Activated B cell treated with CpG ODN at 0.5 μM for 24 hours (primary cell): ENCODE data around the gene DIP2C. TPM values are rescaled to one million over a fixed set of nuclear protein-coding genes. Genes with fewer than 3 reads are reported as not detected.
"Not testable (repeated sequence)": the region's sequence is repeated elsewhere in the genome, so short reads cannot be mapped to it uniquely, and the experiment has no call there.

Experiments
- ATAC-seq: fragments of 200-7000 bp; cut with Tn5 transposase; one replicate; pipeline ENCODE4 v1.10.0; 2021; ENCODE audit warnings: low read depth, mild to moderate bottlenecking, moderate library complexity
- CTCF ChIA-PET: fragments of 350-600 bp; sonication (Branson Sonifier 250); formaldehyde crosslinking; loops from one replicate; lab custom pipeline; 2021; ENCODE audit warnings: antibody characterized with exemption; lab: Charles Lee
- POLR2A ChIA-PET: fragments of 350-600 bp; sonication (Branson Sonifier 250); formaldehyde crosslinking; loops from one replicate; lab custom pipeline; 2021; ENCODE audit warnings: antibody characterized with exemption; lab: Charles Lee
- DNase-seq: peaks from one replicate; pipeline ENCODE4 v3.0.0; 2022
- H3K27ac Mint-ChIP-seq: one replicate; pipeline ENCODE4 v1.8.0; 2020; ENCODE audit warnings: mixed read lengths
- H3K27me3 Mint-ChIP-seq: one replicate; pipeline ENCODE4 v1.8.0; 2021; ENCODE audit warnings: mixed read lengths
- H3K36me3 Mint-ChIP-seq: one replicate; pipeline ENCODE4 v1.8.0; 2021; ENCODE audit warnings: low read depth, mixed read lengths
- H3K4me1 Mint-ChIP-seq: one replicate; pipeline ENCODE4 v1.8.0; 2021; ENCODE audit warnings: mixed read lengths
- H3K4me3 Mint-ChIP-seq: one replicate; pipeline ENCODE4 v1.8.0; 2020; ENCODE audit warnings: mild to moderate bottlenecking, mixed read lengths
- H3K9me3 Mint-ChIP-seq: one replicate; pipeline ENCODE4 v1.8.0; 2020; ENCODE audit warnings: mixed read lengths
- intact Hi-C: fragments of 100-400 bp; cut with micrococcal nuclease; formaldehyde crosslinking; loops from one replicate; pipeline ENCODE4 v1.15.1; 2024
- total RNA-seq: library from RNA; stranded (reverse); gene quantifications from 2 replicates; pipeline ENCODE4 v1.2.3, GENCODE V29; 2022
- TF ChIP-seq, protein P1 (sequence below): fragments of 200-600 bp; IDR thresholded peaks from one replicate; pipeline ENCODE4 v1.8.0; 2022; ENCODE audit warnings: antibody characterized with exemption, mild to moderate bottlenecking

The DIP2C gene
- total RNA-seq, 1 donor from 2014 or later: 0.49 TPM

DNA sequence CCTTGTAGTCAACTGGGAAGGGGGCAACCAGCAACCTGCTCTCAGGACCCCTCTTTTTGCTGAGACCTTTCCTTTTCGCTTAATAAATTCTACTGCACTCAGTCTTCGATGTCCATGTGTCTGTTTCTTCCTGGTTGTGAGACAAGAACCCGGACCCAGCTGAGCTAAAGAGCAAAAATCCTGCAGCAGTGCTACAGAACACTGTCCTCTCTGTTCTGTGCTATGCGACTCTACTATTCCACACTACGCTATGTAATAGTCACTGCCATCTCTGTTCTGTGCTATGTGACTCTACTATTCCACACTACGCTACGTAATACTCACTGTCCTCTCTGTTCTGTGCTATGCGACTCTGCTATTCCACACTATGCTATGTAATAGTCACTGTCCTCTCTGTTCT, 34.3 kb downstream of the DIP2C start:
- Mint-ChIP-seq H3K4me3 (no peak overlapping the region), H3K36me3 (no peaks in the 10 kb centered on the region), H3K9me3 (no peaks in the 10 kb centered on the region), H3K27me3 (peaks cover 4% of the 10 kb centered on the region), H3K27ac (no peak overlapping the region), H3K4me1 (no peaks in the 10 kb centered on the region)
- ChIA-PET POLR2A (no interaction called here), CTCF (no interaction called here)
- no peak for ATAC-seq
- no peak for DNase-seq
- intact Hi-C loops: no loop called here
- TF ChIP-seq, protein P1, sequence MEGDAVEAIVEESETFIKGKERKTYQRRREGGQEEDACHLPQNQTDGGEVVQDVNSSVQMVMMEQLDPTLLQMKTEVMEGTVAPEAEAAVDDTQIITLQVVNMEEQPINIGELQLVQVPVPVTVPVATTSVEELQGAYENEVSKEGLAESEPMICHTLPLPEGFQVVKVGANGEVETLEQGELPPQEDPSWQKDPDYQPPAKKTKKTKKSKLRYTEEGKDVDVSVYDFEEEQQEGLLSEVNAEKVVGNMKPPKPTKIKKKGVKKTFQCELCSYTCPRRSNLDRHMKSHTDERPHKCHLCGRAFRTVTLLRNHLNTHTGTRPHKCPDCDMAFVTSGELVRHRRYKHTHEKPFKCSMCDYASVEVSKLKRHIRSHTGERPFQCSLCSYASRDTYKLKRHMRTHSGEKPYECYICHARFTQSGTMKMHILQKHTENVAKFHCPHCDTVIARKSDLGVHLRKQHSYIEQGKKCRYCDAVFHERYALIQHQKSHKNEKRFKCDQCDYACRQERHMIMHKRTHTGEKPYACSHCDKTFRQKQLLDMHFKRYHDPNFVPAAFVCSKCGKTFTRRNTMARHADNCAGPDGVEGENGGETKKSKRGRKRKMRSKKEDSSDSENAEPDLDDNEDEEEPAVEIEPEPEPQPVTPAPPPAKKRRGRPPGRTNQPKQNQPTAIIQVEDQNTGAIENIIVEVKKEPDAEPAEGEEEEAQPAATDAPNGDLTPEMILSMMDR: no peak

GRCh38 chr10:654647-654996, 34.8 kb downstream of the DIP2C start:
- Mint-ChIP-seq H3K36me3 (no peaks in the 10 kb centered on the region), H3K27ac (no peak overlapping the region), H3K9me3 (no peaks in the 10 kb centered on the region), H3K27me3 (peaks cover 4% of the 10 kb centered on the region), H3K4me3 (no peak overlapping the region), H3K4me1 (no peaks in the 10 kb centered on the region)
- TF ChIP-seq, protein P1: no peak
- DNase-seq (no peak), ATAC-seq (no peak)
- POLR2A ChIA-PET: no interaction called here
- CTCF ChIA-PET: no interaction called here
- intact Hi-C loops: no loop called here

DNA sequence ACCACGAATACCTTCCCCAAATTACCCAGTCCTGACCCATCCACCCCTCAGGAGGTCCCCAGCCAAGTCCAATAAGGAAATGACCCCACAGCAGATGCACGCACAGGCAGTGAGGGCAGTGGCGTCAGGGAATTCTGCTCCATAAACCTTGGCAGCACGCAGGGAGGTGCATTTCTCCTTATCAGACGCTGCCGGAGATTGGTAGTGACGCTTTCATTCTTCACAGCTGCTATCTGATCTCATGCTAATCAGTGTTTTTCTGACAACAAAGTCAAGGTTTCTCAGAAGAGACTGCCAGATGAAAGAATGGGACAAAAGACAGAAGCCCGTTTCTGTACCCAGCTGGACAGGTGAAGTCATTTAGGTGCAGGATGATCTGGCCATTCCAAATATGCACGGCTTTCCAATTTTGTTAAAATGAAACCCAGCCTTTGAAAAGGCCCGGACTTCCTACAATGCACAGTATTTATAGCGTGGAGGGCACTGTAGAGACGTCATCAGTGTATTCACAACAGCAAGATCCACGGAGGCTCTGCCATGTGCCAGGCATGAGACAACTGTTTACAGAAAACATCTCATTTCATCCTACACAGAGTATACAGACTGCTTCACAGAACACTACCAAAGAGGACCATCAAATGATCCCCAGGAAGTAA, 35.3 kb downstream of the DIP2C start:
- Mint-ChIP-seq H3K4me1 (no peaks in the 10 kb centered on the region), H3K4me3 (no peak overlapping the region), H3K27me3 (peaks cover 4% of the 10 kb centered on the region), H3K9me3 (no peaks in the 10 kb centered on the region), H3K27ac (no peak overlapping the region), H3K36me3 (no peaks in the 10 kb centered on the region)
- DNase-seq (no peak), ATAC-seq (no peak)
- intact Hi-C loops: no loop called here
- TF ChIP-seq, protein P1: no peak
- ChIA-PET CTCF (no interaction called here), POLR2A (no interaction called here)

- H3K27ac Mint-ChIP-seq, H3K27me3 Mint-ChIP-seq, intact Hi-C loops, DNase-seq, CTCF ChIA-PET, POLR2A ChIA-PET, H3K36me3 Mint-ChIP-seq, H3K4me1 Mint-ChIP-seq, ATAC-seq, H3K4me3 Mint-ChIP-seq, H3K9me3 Mint-ChIP-seq: not testable (repeated sequence)
These were observed 36.5 kb downstream of the DIP2C start for GRCh38 chr10:652832-653459.

GRCh38 chr10:652233-652632, 37.2 kb downstream of the DIP2C start:
- CTCF ChIA-PET: no interaction called here
- TF ChIP-seq, protein P1: no peak

More at GRCh38 chr10:652233-652632, 37.2 kb downstream of the DIP2C start:
- Mint-ChIP-seq H3K27ac (no peak overlapping the region), H3K36me3 (no peaks in the 10 kb centered on the region), H3K4me3 (no peak overlapping the region), H3K27me3 (peaks cover 4% of the 10 kb centered on the region), H3K9me3 (no peaks in the 10 kb centered on the region), H3K4me1 (no peaks in the 10 kb centered on the region)
- POLR2A ChIA-PET: no interaction called here
- intact Hi-C loops: no loop called here
- ATAC-seq: no peak
- no peak for DNase-seq
